PC-3 (cell line): ENCODE data around the gene ARHGDIG.

Source experiments
- CTCF ChIP-seq: fragments of 300-600 bp; sonication (generic); conservative IDR thresholded peaks from 2 replicates; pipeline ENCODE4 v1.5.1; 2017; ENCODE audit warnings: antibody characterized with exemption, low read depth, mild to moderate bottlenecking, low read length
- EZH2 ChIP-seq: fragments of 300-600 bp; sonication (generic); IDR thresholded peaks from one replicate; pipeline ENCODE4 v1.6.1; 2017; ENCODE audit warnings: antibody characterized with exemption, mild to moderate bottlenecking, low read length; ENCODE audit not compliant: unreplicated experiment
- EZH2phosphoT487 ChIP-seq: fragments of 300-600 bp; sonication (generic); IDR thresholded peaks from 2 replicates; pipeline ENCODE4 v1.6.1; 2018; ENCODE audit warnings: mild to moderate bottlenecking, antibody characterized with exemption, low read length, borderline replicate concordance

DNA sequence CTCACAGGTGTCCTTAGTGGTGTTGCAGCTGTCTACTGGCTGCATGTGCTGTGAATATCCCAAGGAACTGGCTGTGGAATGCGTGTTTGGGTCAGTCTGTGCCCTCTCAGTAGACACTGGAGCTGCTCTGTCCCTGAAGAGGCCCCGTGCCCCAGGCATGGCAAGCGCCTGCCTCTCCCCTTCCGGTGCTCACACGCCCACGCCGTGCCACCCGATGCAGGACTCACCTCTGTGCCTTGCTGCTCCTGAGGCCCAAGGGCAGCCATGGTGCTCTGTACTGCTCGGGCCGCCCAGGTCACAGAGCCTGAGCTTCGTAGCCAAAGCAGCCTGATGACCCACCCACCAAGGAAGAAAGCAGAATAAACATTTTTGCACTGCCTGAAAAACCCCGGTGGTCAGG lies 14.7 kb upstream of the ARHGDIG start:
- TF ChIP-seq CTCF (no peak), EZH2 (no peak), EZH2phosphoT487 (no peak)
